Uterus (tissue), 2 donors: Measurements from ENCODE around the gene TSGA10IP.

Experiments
- POLR2A ChIP-seq, 2 donors: fragments of 450-650 bp; IDR thresholded peaks; one replicate each; pipeline ENCODE4 v1.6.1; 2016; ENCODE audit warnings: antibody characterized with exemption in 2 of 2, mild to moderate bottlenecking in 1 of 2, moderate library complexity in 1 of 2
- TF ChIP-seq, protein P1 (sequence below), 4 experiments: fragments of 200-600 bp in 2 of 4; fragments of 450-650 bp in 2 of 4; sonication (generic) in 2 of 4; IDR thresholded peaks; one replicate each; pipeline ENCODE4 v1.5.1; 2016 to 2019; ENCODE audit warnings: antibody characterized with exemption in 4 of 4, mild to moderate bottlenecking in 2 of 4, moderate library complexity in 1 of 4

DNA sequence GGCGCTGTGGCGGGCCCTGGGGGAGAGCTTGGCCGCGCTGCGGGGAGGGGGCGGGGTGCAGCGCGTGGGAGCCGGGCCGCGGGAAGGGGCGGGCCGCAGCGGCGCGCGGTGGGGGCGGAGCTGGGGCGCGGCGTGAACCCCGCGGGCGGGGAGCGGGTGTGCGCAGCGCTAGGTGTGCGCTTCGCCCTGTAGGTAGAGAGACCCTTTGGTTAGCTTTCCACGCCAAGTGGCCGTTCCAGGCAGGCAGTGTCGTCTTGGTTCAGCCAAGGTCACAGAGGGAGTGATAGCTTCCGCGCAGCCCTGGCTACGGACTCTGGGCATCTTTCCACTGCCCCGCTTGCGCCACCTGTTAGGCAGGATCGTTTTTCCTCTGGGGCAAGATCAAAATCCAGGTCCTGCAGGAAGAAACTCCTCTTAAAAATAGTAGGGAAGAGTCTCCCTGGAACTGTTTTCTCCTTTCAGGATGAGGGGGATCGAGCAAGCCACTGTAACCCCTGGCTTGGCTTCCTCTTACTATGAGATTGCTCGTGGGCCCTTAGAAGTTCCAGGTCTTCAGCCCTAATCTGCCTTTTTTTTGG, 57.5 kb downstream of the TSGA10IP start:
- TF ChIP-seq, protein P1, sequence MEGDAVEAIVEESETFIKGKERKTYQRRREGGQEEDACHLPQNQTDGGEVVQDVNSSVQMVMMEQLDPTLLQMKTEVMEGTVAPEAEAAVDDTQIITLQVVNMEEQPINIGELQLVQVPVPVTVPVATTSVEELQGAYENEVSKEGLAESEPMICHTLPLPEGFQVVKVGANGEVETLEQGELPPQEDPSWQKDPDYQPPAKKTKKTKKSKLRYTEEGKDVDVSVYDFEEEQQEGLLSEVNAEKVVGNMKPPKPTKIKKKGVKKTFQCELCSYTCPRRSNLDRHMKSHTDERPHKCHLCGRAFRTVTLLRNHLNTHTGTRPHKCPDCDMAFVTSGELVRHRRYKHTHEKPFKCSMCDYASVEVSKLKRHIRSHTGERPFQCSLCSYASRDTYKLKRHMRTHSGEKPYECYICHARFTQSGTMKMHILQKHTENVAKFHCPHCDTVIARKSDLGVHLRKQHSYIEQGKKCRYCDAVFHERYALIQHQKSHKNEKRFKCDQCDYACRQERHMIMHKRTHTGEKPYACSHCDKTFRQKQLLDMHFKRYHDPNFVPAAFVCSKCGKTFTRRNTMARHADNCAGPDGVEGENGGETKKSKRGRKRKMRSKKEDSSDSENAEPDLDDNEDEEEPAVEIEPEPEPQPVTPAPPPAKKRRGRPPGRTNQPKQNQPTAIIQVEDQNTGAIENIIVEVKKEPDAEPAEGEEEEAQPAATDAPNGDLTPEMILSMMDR (IDR thresholded peaks at IDR 0.05): peak in 1 of 4 experiments; percentile 17
- no peak for TF ChIP-seq POLR2A (IDR thresholded peaks at IDR 0.05)
